ENCODE data around the gene PGAP6.
"Not testable (repeated sequence)": the region's sequence is repeated elsewhere in the genome, so short reads cannot be mapped to it uniquely, and the experiment has no call there.

Gene PGAP6

GRCh38 chr16:368388-369158 is 13.2 kb downstream of the PGAP6 start:
- TF ChIP-seq TAF1 (IDR thresholded peaks at IDR 0.05; ENCODE audit: borderline replicate concordance, low read depth, low read length): no peak
- TF ChIP-seq POLR2AphosphoS5 (IDR thresholded peaks at IDR 0.05; ENCODE audit: low read depth, low read length): no peak
- no peak for TF ChIP-seq POLR2A (IDR thresholded peaks at IDR 0.05; ENCODE audit: low read depth, low read length)
- DNase-seq (ENCODE audit: insufficient read length) (no peak), FAIRE-seq (no peak)

- no peak for TF ChIP-seq POLR2A (IDR thresholded peaks at IDR 0.05; ENCODE audit: low read depth, low read length)
- TF ChIP-seq POLR2AphosphoS5 (IDR thresholded peaks at IDR 0.05; ENCODE audit: low read depth, low read length): no peak
- no peak for TF ChIP-seq TAF1 (IDR thresholded peaks at IDR 0.05; ENCODE audit: borderline replicate concordance, low read depth, low read length)
- DNase-seq (ENCODE audit: insufficient read length) (no peak), FAIRE-seq (no peak)
These were observed 14.4 kb downstream of the PGAP6 start for GRCh38 chr16:367333-367903.

DNA sequence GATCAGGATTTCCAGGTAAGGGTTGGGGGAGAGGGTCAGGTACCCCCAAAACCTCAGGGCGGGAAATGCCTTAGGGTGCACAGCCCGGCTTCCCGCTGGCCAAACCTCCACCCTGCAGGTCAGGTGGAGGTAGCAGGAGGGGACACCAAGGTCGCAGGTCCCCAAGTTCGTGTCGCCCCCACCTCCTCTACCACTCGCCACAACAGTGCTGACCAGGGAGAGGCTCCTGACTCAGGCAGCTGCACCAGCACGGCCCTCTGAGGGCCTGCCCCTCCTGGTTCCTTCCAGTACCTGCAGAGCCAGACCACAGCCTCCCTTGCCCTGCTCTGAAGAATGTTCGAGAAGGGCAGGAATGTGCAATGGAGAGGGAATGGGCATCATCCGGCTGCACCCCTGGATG is 15.3 kb downstream of the PGAP6 start:
- DNase-seq (ENCODE audit: insufficient read length): no peak
- FAIRE-seq: no peak
- no peak for TF ChIP-seq TAF1 (IDR thresholded peaks at IDR 0.05; ENCODE audit: borderline replicate concordance, low read depth, low read length)
- no peak for TF ChIP-seq POLR2AphosphoS5 (IDR thresholded peaks at IDR 0.05; ENCODE audit: low read depth, low read length)
- no peak for TF ChIP-seq POLR2A (IDR thresholded peaks at IDR 0.05; ENCODE audit: low read depth, low read length)

- DNase-seq (ENCODE audit: insufficient read length) (no peak), FAIRE-seq (no peak)
- no peak for TF ChIP-seq POLR2A (IDR thresholded peaks at IDR 0.05; ENCODE audit: low read depth, low read length)
- TF ChIP-seq TAF1 (IDR thresholded peaks at IDR 0.05; ENCODE audit: borderline replicate concordance, low read depth, low read length): no peak
- TF ChIP-seq POLR2AphosphoS5 (IDR thresholded peaks at IDR 0.05; ENCODE audit: low read depth, low read length): no peak
These were observed 16.9 kb downstream of the PGAP6 start for GRCh38 chr16:364595-365491.

DNA sequence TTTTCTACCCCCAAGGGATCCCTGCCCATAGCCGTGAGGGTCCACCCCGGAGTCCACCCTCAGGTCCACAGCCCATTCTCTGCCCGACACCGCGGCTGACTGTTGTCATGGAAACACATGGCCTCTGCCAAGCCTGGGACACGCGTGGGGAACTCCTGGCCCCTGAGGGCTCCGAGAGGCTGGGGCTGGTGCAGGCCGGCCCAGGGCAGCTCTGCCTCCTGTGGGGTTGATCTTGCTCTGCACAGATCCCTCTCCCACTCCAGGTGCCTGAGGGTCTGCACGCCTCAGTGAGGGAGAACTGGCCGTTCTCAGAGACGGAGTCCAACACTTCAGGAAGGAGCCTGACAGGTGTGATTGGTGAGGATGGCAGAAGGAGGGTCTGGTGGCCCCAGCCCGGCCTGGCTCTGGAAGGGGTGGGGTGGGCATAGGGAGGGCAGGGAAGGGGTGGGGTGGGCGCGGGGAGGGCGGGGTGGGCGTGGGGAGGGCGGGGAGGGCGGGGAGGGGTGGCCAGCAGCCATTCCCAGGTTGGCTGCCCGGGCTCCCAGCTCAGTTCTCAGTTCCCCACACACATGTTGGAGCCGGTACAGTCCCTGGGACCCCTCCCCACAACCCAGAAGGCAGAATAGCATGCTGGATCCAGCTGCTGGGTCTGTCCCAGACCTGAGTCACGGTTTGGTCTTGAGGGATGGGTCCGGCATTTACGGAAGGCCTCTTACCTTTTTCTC is 17.9 kb downstream of the PGAP6 start:
- TF ChIP-seq POLR2A (IDR thresholded peaks at IDR 0.05; ENCODE audit: low read depth, low read length) (no peak), TAF1 (IDR thresholded peaks at IDR 0.05; ENCODE audit: borderline replicate concordance, low read depth, low read length) (no peak), POLR2AphosphoS5 (IDR thresholded peaks at IDR 0.05; ENCODE audit: low read depth, low read length) (no peak)
- FAIRE-seq: no peak
- DNase-seq (ENCODE audit: insufficient read length): no peak

- TF ChIP-seq POLR2AphosphoS5 (IDR thresholded peaks at IDR 0.05; ENCODE audit: low read depth, low read length) (no peak), POLR2A (IDR thresholded peaks at IDR 0.05; ENCODE audit: low read depth, low read length) (no peak), TAF1 (IDR thresholded peaks at IDR 0.05; ENCODE audit: borderline replicate concordance, low read depth, low read length) (no peak)
- FAIRE-seq (no peak), DNase-seq (ENCODE audit: insufficient read length) (no peak)
These were observed 18.5 kb downstream of the PGAP6 start for GRCh38 chr16:363110-363765.

- FAIRE-seq; DNase-seq (ENCODE audit: insufficient read length): not testable (repeated sequence)
These were observed 19.1 kb downstream of the PGAP6 start for GRCh38 chr16:362702-362999.

GRCh38 chr16:361872-362701 is 19.7 kb downstream of the PGAP6 start:
- DNase-seq (ENCODE audit: insufficient read length): peak; percentile 97
- peak; percentile 98 for FAIRE-seq
- TF ChIP-seq POLR2A (IDR thresholded peaks at IDR 0.05; ENCODE audit: low read depth, low read length) (no peak), TAF1 (IDR thresholded peaks at IDR 0.05; ENCODE audit: borderline replicate concordance, low read depth, low read length) (no peak), POLR2AphosphoS5 (IDR thresholded peaks at IDR 0.05; ENCODE audit: low read depth, low read length) (no peak)

GRCh38 chr16:361341-361871 is 20.4 kb downstream of the PGAP6 start:
- TF ChIP-seq POLR2A (IDR thresholded peaks at IDR 0.05; ENCODE audit: low read depth, low read length) (no peak), TAF1 (IDR thresholded peaks at IDR 0.05; ENCODE audit: borderline replicate concordance, low read depth, low read length) (no peak), POLR2AphosphoS5 (IDR thresholded peaks at IDR 0.05; ENCODE audit: low read depth, low read length) (no peak)
- no peak for DNase-seq (ENCODE audit: insufficient read length)
- no peak for FAIRE-seq

GRCh38 chr16:360698-361336 is 21.0 kb downstream of the PGAP6 start:
- DNase-seq (ENCODE audit: insufficient read length) (no peak), FAIRE-seq (no peak)
- no peak for TF ChIP-seq POLR2A (IDR thresholded peaks at IDR 0.05; ENCODE audit: low read depth, low read length)
- TF ChIP-seq TAF1 (IDR thresholded peaks at IDR 0.05; ENCODE audit: borderline replicate concordance, low read depth, low read length): no peak
- no peak for TF ChIP-seq POLR2AphosphoS5 (IDR thresholded peaks at IDR 0.05; ENCODE audit: low read depth, low read length)

Measured in GM12892 (cell line).